ENCODE results near the gene VAV2.

Gene VAV2

DNA sequence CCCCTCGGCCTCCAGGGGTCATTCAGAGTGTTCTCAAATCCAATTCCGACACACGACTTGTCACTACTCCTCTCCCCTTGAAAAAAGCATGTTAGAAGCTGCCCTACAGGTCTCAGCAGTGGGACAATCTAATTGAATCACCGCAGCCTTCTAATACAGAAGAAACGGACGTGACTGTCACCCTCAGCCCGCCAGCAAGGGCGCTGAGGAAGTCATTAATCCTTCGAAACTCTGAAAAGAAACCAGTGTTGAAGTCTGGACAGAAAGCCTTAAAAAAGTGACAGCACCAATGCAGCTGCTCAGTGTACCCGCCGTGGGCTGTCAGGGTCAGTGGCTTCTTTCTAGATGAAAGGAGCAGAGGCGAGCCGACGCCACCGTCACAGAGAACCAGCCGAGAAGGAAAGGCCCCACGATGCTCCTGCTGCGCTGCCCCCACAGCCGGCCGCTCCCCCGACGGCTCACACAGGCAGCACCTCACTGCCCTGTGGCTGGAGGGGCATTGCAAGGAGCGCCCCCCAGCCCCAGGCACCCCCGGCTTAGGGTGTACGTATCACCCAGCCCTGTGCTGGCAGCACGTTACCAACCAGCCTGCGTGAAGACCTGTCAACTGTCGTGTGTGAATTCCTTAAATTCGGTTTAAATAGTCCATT lies 38.8 kb upstream of the VAV2 start:
- no peak overlapping the region for H3K4me3 ChIP-seq (ENCODE audit: low read depth, low read length)
- no peak for DNase-seq (ENCODE audit: low read depth)
- TF ChIP-seq, protein P1, sequence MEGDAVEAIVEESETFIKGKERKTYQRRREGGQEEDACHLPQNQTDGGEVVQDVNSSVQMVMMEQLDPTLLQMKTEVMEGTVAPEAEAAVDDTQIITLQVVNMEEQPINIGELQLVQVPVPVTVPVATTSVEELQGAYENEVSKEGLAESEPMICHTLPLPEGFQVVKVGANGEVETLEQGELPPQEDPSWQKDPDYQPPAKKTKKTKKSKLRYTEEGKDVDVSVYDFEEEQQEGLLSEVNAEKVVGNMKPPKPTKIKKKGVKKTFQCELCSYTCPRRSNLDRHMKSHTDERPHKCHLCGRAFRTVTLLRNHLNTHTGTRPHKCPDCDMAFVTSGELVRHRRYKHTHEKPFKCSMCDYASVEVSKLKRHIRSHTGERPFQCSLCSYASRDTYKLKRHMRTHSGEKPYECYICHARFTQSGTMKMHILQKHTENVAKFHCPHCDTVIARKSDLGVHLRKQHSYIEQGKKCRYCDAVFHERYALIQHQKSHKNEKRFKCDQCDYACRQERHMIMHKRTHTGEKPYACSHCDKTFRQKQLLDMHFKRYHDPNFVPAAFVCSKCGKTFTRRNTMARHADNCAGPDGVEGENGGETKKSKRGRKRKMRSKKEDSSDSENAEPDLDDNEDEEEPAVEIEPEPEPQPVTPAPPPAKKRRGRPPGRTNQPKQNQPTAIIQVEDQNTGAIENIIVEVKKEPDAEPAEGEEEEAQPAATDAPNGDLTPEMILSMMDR (IDR thresholded peaks at IDR 0.05; ENCODE audit: low read depth, low read length, missing control alignments): no peak

- TF ChIP-seq, protein P1 (IDR thresholded peaks at IDR 0.05; ENCODE audit: low read depth, low read length, missing control alignments): no peak
- H3K4me3 ChIP-seq (ENCODE audit: low read depth, low read length): no peak overlapping the region
- DNase-seq (ENCODE audit: low read depth): no peak
Observed at GRCh38 chr9:134029248-134030226, 37.4 kb upstream of the VAV2 start.

- no peak for DNase-seq (ENCODE audit: low read depth)
- TF ChIP-seq, protein P1 (IDR thresholded peaks at IDR 0.05; ENCODE audit: low read depth, low read length, missing control alignments): no peak
- H3K4me3 ChIP-seq (ENCODE audit: low read depth, low read length): no peak overlapping the region
Observed at GRCh38 chr9:134028575-134029247, 36.6 kb upstream of the VAV2 start.

DNA sequence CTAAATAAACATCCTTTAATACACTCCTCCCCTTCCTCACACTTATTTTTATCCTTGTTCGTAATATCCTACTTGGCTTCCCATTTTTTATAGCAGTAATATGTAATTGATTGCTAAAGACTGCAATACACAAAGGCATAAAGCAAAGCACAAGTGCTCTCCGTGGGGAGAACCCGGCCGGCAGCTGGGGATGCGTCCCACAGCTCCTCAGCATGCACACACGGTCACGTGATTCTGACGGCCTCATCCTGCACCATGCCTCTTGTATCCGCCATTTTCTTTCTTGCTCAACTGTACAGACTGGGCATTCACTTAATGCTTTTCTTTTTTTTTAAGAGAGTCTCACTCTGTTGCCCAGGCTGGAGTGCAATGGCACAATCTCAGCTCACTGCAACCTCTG lies 36.0 kb upstream of the VAV2 start:
- H3K4me3 ChIP-seq (ENCODE audit: low read depth, low read length): no peak overlapping the region
- no peak for DNase-seq (ENCODE audit: low read depth)
- TF ChIP-seq, protein P1 (IDR thresholded peaks at IDR 0.05; ENCODE audit: low read depth, low read length, missing control alignments): no peak

- H3K4me3 ChIP-seq (ENCODE audit: low read depth, low read length): no peak overlapping the region
- TF ChIP-seq, protein P1 (IDR thresholded peaks at IDR 0.05; ENCODE audit: low read depth, low read length, missing control alignments): no peak
- DNase-seq (ENCODE audit: low read depth): no peak
Observed at GRCh38 chr9:134027561-134027960, 35.4 kb upstream of the VAV2 start.

DNA sequence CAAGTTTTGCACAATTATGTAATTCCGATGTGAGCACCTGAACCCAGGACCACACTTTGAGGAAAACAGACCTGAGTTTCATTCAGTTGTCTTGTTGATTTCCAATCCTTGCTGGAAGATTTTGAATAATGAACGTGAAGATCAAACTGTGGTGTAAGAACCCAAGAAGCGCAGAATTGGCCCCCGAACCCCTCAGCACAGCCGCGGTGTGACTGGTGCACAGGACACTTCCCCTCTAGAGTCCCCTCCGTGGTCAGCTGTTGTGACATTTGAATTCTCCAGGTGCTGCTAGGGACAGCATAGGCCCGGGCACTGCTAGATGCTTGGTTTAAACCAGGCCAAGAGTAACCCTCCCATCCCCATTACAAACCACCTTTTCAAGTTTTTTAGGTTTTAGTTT lies 34.9 kb upstream of the VAV2 start:
- DNase-seq (ENCODE audit: low read depth): no peak
- no peak overlapping the region for H3K4me3 ChIP-seq (ENCODE audit: low read depth, low read length)
- TF ChIP-seq, protein P1 (IDR thresholded peaks at IDR 0.05; ENCODE audit: low read depth, low read length, missing control alignments): no peak
